Measurements from ENCODE around the gene ECSCR. TPM values are rescaled to one million over a fixed set of nuclear protein-coding genes. Genes with fewer than 3 reads are reported as not detected.
A peak's percentile ranks its signal among the peaks of the same experiment; 100 is the strongest.
"Not testable (repeated sequence)": the region's sequence is repeated elsewhere in the genome, so short reads cannot be mapped to it uniquely, and the experiment has no call there.

Gene ECSCR
- total RNA-seq, 2 experiments from 2014 or later: 0.36 to 0.49 TPM

DNA sequence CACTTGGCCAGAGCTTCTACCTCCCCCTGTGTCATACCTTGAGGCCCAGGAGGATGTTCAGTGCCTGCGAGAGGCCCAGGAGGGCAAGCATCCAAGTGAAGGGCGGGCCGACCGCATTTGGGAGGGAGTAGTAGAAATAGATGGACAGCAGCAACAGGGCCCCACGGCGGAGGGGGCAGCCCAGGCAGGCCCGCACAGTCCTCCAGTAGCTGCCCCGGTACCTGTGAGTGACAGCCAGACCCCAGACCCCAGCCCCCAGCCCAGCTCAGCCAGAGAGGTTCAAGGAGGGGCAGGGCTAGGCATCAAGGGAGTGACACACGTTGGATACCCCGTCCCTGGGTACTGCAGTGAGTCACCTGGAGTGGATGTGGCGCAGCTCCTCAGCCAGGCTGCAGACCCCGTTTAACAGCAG, 18.6 kb upstream of the ECSCR start:
- Mint-ChIP-seq H3K4me3 (peak overlapping the region; percentile 89), H3K27me3 (no peaks in the 10 kb centered on the region), H3K4me1 (peaks cover 30% of the 10 kb centered on the region), H3K27ac (peak overlapping the region; percentile 96), H3K9me3 (no peaks in the 10 kb centered on the region), H3K36me3 (peaks cover 16% of the 10 kb centered on the region)
- DNase-seq: peak; percentile 28

DNA sequence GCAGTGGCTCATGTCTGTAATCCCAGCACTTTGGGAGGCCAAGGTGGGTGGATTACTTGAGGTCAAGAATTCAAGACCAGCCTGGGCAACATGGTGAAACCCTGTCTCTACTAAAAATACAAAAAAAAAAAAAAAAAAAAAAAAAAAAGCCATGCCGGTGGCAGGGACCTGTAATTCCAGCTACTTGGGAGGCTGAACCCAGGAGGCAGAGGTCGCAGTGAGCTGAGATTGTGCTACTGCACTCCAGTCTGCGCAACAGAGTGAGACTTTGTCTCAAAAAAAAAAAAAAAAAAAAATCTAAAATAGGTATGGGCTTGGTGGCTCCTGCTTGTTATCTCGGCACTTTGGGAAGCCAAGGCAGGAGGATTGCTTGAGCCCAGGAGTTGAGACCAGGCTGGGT, 17.2 kb upstream of the ECSCR start:
- not testable (repeated sequence) for H3K27me3 Mint-ChIP-seq, H3K27ac Mint-ChIP-seq, DNase-seq, H3K4me3 Mint-ChIP-seq, H3K9me3 Mint-ChIP-seq
- Mint-ChIP-seq H3K36me3 (peaks cover 27% of the 10 kb centered on the region), H3K4me1 (peaks cover 37% of the 10 kb centered on the region)

DNA sequence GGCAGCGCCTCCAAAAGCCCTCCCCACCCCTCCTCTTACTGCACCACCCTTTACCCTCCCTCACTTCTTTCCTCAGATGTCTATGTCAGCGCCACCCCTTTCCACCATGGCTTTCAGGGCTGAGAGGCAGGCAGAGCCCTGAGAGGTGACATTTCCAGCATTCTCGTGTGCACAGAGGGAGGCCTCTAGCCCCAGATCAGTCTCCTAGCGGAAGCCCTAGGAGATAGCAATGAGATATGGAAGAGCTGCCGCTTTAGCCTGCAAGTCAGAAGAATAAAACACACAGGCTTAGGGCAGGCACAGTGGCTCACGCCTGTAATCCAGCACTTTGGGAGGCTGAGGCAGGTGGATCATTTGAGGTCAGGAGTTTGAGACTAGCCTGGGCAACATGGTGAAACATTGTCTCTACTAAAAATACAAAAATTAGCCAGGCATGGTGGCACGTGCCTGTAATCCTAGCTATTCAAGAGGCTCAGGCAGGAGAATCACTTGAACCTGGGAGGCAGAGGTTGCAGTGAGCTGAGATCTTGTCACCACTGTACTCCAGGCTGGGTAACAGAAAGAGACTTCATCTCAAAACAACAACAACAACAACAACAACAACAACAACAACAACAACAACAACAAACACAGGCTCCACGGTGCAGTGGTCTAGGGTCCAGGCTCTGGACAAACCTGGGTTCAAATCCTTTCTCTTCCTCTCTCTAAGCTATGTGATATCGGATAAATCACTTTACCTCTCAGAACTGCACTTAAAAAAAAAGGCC, 16.3 kb upstream of the ECSCR start:
- DNase-seq, H3K27me3 Mint-ChIP-seq, H3K4me3 Mint-ChIP-seq, H3K9me3 Mint-ChIP-seq: not testable (repeated sequence)
- Mint-ChIP-seq H3K4me1 (peaks cover 42% of the 10 kb centered on the region), H3K36me3 (peaks cover 27% of the 10 kb centered on the region), H3K27ac (peak overlapping the region; percentile 30)

DNA sequence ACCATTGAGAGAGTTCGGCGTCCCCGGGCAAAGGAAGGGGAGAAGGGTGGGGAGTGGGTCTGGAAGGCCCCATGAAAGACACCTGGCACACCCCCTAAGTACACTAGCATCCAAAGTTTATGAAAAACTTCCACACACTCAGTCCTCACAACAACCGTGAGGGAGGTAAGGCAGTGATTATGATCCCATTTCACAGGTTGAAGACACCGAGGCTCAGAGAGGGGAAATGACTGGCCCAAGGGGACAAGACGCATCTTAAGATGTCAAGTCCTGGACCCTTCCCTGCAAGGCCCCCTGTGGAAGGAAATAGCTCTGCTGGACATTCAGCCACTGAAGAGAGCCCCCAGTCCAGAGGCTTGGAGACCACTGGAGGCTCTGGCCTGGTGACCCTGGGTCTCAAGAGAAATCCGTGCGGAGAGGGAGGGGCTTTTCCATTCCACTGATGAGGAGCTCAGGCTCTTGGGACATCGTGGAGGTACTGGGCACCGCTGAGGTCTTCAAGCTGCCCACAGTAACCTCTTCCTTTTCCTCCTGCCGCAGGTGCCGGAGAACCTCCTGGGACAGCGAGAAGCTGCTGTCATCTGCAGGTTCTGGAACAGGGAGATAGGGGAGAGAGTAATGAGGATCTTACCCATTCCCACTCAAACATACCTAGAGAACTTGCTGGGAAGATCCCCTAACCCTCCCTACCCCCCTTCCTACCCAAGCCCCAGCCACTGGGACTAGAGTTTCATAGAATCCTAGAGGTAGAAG, 13.5 kb upstream of the ECSCR start:
- Mint-ChIP-seq H3K4me1 (peaks cover 46% of the 10 kb centered on the region), H3K27me3 (no peaks in the 10 kb centered on the region), H3K9me3 (no peaks in the 10 kb centered on the region), H3K27ac (no peak overlapping the region), H3K36me3 (peaks cover 27% of the 10 kb centered on the region), H3K4me3 (no peak overlapping the region)
- no peak for DNase-seq

DNA sequence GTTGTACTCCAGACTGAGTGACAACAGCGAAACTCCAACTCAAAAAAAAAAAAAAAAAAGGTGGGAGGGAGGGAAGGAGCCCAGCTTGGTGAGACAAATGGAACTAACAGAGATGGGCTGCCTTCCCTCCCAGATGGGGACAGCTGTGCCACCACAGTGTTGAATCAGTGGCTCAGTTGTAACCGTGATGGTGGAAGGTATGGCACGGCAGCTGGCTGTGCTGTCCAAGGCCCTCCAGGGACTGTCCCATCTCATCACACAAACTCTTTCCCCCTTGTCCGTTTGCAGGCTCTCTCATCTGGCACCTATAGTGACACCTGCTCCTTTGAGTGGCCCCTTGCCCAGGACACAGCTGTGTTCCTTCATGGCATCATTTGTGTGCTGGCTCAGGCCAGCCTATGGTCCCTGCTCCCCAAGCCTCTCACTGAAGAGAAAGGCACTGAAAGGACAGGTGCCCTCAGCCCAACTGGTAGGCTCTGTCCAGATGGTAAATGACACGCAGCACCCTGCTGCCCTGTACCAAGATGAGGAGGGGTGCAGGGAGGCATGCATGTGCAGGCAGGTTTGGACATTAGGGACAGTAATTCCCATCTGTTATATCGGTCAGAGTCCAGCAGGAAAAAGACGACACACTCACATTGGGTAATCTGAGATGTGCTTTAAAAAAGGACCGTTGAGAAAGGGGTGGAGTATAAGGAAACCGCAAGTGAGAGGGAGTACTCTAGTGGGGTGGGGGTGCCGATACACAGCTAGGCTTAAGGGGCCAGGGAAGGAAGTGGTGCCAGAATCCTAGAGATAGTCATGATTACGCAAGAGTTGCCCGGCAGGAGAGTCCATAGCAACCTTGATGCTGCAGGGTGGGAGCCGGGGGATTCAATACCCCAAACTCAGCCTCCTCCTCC, 12.6 kb upstream of the ECSCR start:
- Mint-ChIP-seq H3K9me3 (no peaks in the 10 kb centered on the region), H3K4me1 (peaks cover 47% of the 10 kb centered on the region), H3K36me3 (peaks cover 22% of the 10 kb centered on the region), H3K4me3 (no peak overlapping the region), H3K27me3 (no peaks in the 10 kb centered on the region), H3K27ac (peak overlapping the region; percentile 44)
- no peak for DNase-seq

DNA sequence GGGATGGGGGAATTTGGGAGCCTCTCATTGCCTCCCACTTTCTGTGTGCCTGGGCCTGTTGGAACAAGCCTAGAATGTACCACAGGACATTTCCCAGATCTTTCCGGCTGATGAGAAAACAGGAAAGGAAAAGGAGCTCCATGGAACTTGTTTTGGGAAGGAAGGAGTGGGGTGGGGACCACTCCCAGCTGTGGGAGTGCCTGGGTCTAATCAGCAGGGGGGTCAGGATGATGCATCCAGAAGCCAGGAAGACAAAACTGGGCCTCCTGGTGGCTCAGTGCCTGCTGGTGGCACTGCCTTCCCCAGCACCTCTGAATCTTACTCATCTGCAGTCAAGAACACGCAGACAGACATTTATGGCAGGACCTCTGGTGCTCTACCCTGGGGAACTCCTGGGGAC, 11.0 kb upstream of the ECSCR start:
- Mint-ChIP-seq H3K4me1 (peaks cover 56% of the 10 kb centered on the region), H3K27ac (peak overlapping the region; percentile 26), H3K4me3 (no peak overlapping the region), H3K36me3 (peaks cover 17% of the 10 kb centered on the region), H3K9me3 (no peaks in the 10 kb centered on the region), H3K27me3 (no peaks in the 10 kb centered on the region)
- no peak for DNase-seq

DNA sequence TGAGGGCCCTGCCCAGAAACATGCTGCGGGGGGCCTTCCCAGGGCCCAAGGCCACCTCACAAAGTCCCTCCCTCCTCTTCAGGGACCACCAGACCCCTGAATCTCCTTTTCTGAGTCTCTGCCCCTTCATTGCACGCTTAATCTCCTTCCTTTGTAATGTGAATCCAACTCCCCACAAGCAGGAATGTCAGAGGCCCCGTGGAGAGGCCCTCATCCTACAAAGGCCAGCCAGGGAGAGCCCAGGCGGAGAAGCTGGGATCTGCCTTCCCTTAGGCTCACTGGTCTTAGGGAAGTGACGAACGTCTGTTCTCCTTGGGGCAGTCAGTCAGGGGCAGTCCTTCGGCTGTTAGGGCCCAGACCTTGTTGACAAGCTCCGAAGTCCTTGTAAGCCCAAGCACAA, 10.6 kb upstream of the ECSCR start:
- Mint-ChIP-seq H3K27ac (no peak overlapping the region), H3K4me3 (no peak overlapping the region), H3K36me3 (peaks cover 13% of the 10 kb centered on the region), H3K9me3 (no peaks in the 10 kb centered on the region), H3K27me3 (no peaks in the 10 kb centered on the region), H3K4me1 (peaks cover 60% of the 10 kb centered on the region)
- DNase-seq: no peak

DNA sequence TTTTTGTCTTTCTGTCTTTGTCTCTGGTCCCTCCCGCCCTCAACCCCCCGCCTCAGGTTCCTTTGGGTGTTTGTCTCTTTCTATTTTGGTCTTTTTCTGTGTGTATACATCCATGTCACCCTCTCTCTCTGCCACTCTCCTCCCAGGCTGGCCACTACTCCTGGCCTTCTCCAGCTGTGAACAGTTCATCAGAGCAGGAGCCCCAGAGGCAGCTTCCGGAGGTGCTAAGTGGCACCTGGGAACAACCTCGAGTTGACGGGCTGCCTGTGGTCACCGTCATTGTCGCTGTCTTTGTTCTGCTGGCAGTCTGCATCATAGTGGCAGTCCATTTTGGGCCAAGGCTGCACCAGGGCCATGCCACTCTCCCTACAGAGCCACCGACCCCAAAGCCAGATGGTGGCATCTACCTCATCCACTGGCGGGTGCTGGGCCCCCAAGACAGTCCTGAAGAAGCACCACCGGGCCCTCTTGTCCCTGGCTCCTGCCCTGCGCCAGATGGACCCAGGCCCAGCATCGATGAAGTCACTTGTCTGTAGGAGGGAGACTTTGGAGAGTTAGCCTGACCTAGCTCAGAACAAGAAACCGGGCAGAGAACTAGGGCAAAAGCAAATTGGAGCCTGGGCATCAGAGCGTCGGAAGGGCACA, 10.0 kb upstream of the ECSCR start:
- no peaks in the 10 kb centered on the region for H3K27me3 Mint-ChIP-seq
- no peaks in the 10 kb centered on the region for H3K9me3 Mint-ChIP-seq
- H3K4me3 Mint-ChIP-seq: peak overlapping the region; percentile 19
- peak overlapping the region; percentile 42 for H3K27ac Mint-ChIP-seq
- DNase-seq: no peak
- peaks cover 60% of the 10 kb centered on the region for H3K4me1 Mint-ChIP-seq
- H3K36me3 Mint-ChIP-seq: peaks cover 13% of the 10 kb centered on the region

DNA sequence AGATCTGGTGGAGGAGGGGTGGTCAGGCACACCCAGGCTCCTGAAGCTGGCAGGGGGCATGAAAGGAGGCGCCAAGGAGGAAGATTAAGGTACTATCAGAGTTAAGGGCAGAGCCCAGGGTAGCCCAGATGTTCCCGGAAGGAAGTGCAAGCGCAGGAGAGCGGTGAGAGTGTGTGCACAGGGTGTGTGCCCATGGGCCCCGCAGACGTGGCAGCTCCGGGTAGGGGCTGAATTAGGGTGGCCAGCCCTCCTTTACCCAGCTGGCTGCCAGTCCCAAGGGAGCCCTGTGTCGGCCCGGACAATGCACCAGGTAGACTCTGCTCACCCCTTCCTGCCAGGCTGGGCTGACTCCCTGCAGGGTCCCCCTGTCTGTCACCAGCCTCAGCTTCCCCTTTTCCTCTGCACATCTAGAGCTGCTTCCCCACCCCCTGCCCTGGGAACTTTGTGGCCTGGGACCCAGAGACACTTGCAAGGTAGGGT, 8.3 kb upstream of the ECSCR start, which contains the start of gene SMIM33:
TSS of gene SMIM33 (plus strand) at position 184 of the 480 bp plus-strand sequence. CDS start at position 302, 118 bp downstream.
- Mint-ChIP-seq H3K27ac (peak within 1 kb of the TSS; percentile 89), H3K27me3 (no peaks in the 10 kb centered on the region), H3K9me3 (no peaks in the 10 kb centered on the region), H3K36me3 (peaks cover 9% of the 10 kb centered on the region), H3K4me3 (peak within 1 kb of the TSS; percentile 75), H3K4me1 (peaks cover 56% of the 10 kb centered on the region)
- no peak for DNase-seq

DNA sequence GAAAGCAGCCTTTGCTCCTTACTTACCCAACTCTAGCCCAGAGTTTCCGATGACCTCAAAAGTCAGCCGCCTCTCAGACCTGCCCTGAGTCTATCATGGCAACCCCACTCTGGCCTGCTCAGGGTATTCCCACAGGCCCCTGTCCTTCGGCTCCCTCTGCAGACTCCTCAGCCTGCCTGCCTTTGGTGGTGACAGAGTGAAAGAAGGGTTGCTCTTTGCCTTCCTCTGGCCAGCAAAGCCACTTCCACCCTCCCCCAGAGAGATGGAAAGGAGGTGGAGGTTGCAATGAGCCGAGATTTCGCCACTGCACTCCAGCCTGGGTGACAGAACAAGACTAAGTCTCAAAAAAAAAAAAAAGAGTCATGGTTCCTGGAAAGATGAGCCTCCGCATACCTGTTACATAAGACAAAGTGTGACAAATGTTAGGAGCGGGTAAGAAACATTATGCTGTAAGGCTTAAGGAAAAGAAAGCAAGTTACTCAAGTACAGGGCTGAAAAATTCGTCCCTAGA, 5.9 kb upstream of the ECSCR start:
- H3K4me1 Mint-ChIP-seq: peaks cover 41% of the 10 kb centered on the region
- H3K27ac Mint-ChIP-seq: no peak overlapping the region
- no peaks in the 10 kb centered on the region for H3K27me3 Mint-ChIP-seq
- DNase-seq: no peak
- no peaks in the 10 kb centered on the region for H3K36me3 Mint-ChIP-seq
- no peaks in the 10 kb centered on the region for H3K9me3 Mint-ChIP-seq
- no peak overlapping the region for H3K4me3 Mint-ChIP-seq

DNA sequence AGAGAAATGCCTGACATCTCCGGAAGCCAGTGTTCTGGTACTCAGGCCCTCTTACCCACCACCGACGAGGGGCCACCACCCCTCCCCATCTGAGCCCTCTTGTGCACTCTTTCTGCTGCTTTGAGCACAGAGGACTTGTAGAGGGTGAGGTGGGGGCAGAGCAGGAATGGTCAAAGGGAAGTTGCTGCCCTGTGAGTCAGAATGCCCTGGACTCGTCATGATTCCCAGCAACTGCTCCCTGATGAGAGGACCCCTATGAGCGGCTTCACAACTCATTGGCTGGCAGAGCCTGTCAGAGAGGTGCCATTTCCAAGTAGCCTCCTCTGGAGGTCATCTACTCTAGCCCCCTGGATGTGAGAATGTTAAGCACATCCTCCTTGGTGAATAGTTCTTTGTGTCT, 845 bp downstream of the ECSCR start:
- Mint-ChIP-seq H3K4me3 (no peak overlapping the region), H3K27me3 (no peaks in the 10 kb centered on the region), H3K27ac (no peak overlapping the region), H3K9me3 (no peaks in the 10 kb centered on the region), H3K4me1 (peaks cover 34% of the 10 kb centered on the region), H3K36me3 (no peaks in the 10 kb centered on the region)
- DNase-seq: no peak

DNA sequence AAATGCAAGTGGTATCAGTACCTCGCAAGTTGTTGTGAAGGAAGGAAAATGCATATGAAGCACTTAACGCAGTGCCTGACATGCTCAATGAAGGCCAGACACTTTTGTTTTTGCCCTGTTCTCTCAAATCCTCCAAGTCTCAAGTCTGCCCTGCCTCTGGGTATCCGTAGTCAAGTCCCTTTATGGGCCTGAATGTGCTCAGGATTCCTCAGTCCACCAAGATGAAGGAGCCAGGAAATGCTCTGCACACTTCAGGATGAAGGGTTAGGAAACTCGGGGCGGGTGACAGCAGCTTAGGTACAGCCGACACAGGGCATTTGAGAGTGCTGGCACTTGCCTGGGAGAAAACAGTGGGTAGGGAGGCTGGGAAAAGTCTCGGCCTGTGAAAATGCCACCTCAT, 1.4 kb downstream of the ECSCR start:
- Mint-ChIP-seq H3K27me3 (no peaks in the 10 kb centered on the region), H3K4me3 (no peak overlapping the region), H3K27ac (no peak overlapping the region), H3K9me3 (no peaks in the 10 kb centered on the region), H3K4me1 (peaks cover 38% of the 10 kb centered on the region), H3K36me3 (no peaks in the 10 kb centered on the region)
- DNase-seq: no peak

DNA sequence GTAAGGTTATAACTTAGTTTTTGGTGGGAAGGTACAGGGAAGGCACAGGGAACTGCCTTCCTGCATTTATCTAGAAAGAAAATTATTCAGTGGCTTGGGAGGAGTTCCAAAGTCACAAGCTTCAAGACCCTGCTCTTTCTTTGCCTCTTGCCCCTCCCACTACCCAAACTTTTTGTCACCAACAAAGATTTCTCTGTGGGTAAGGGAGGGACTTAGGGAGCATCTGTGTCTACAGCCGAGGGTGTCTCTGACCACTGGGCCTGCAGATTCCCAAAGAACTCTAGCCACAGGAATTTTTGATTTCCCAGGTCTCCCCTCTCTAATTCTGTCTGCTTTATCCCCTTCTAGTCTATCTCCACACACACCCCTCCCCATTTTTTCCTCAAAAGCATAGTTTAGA, 2.1 kb downstream of the ECSCR start:
- Mint-ChIP-seq H3K36me3 (no peaks in the 10 kb centered on the region), H3K9me3 (no peaks in the 10 kb centered on the region), H3K4me1 (peaks cover 40% of the 10 kb centered on the region), H3K4me3 (no peak overlapping the region), H3K27me3 (no peaks in the 10 kb centered on the region), H3K27ac (no peak overlapping the region)
- no peak for DNase-seq

DNA sequence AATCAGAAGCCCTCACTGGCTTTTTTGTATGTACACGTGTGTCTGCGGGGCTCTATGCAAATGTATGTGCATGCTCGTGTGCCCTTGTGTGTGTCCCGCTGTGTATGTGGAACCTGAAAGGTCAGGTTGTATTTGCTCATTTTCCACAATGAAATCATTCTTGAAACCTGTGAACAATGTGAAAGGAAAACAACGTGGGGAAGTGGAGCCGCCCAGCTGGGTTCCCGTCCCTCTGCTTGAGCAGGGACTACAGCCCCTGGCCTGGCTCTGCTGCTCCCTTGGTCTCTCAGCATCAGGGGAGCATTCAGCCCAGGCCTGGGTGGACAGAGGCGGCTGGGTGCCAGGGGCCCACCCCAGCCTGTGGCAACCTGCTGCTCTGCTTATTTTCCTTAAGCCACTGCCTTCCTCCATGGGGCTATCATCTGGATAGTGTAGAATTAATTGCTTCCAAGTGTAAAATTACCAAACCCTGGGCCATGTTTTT, 3.0 kb downstream of the ECSCR start:
- DNase-seq: peak; percentile 51

More for the DNA sequence above, 3.0 kb downstream of the ECSCR start:
- H3K4me3 Mint-ChIP-seq: no peak overlapping the region
- H3K9me3 Mint-ChIP-seq: no peaks in the 10 kb centered on the region
- peak overlapping the region; percentile 89 for H3K27ac Mint-ChIP-seq
- H3K27me3 Mint-ChIP-seq: no peaks in the 10 kb centered on the region
- H3K36me3 Mint-ChIP-seq: no peaks in the 10 kb centered on the region
- peaks cover 40% of the 10 kb centered on the region for H3K4me1 Mint-ChIP-seq

Data from activated naive CD8-positive, alpha-beta T cell treated with anti-CD3 and anti-CD28 coated beads for 36 hours (primary cell).